M059J (cell line): ENCODE results near the gene ZMYND19. TPM values are rescaled to one million over a fixed set of nuclear protein-coding genes. Genes with fewer than 3 reads are reported as not detected.
"Not testable (repeated sequence)": the region's sequence is repeated elsewhere in the genome, so short reads cannot be mapped to it uniquely, and the experiment has no call there.

Experiments
- DNase-seq: peaks from one replicate; pipeline ENCODE4 v3.0.0-alpha.2; 2012; ENCODE audit warnings: low read depth
- total RNA-seq: library from RNA; depleted of rRNA; stranded (reverse); fragments of >200 nt; shearing (Covaris generic); gene quantifications from 2 replicates; pipeline ENCODE4 v1.2.3, GENCODE V29; 2014

Gene ZMYND19
- total RNA-seq, 1 experiment from 2014 or later = 33.0 TPM

DNA sequence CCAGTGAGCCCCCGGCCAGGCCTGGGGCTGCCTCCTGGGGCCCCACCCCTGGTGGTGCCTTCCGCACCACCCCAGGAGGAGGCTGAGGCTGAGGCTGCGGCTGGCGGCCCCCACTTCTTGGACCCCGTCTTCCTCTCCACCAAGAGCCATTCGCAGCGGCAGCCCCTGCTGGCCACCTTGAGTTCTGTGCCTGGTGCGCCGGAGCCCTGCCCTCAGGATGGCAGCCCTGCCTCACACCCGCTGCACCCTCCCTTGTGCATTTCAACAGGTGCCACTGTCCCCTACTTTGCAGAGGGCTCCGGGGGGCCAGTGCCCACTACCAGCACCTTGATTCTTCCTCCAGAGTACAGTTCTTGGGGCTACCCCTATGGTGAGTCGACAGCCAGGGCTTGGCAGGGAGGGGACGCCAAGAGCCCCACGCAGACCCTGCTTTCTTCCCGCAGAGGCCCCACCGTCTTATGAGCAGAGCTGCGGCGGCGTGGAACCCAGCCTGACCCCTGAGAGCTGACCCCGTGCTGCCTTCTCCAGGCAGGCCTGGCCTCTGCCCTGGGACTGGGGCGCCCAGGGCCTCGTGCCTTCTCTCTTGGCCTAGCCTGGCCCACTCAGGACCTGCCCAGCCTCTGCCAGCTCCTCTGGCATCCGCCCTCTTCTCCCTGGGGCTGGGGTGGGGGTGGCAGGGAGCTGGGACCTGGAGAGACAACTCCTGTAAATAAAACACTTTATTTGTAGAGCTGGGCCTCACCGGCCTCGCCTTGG lies 24.5 kb upstream of the ZMYND19 start:
- DNase-seq = no peak

DNA sequence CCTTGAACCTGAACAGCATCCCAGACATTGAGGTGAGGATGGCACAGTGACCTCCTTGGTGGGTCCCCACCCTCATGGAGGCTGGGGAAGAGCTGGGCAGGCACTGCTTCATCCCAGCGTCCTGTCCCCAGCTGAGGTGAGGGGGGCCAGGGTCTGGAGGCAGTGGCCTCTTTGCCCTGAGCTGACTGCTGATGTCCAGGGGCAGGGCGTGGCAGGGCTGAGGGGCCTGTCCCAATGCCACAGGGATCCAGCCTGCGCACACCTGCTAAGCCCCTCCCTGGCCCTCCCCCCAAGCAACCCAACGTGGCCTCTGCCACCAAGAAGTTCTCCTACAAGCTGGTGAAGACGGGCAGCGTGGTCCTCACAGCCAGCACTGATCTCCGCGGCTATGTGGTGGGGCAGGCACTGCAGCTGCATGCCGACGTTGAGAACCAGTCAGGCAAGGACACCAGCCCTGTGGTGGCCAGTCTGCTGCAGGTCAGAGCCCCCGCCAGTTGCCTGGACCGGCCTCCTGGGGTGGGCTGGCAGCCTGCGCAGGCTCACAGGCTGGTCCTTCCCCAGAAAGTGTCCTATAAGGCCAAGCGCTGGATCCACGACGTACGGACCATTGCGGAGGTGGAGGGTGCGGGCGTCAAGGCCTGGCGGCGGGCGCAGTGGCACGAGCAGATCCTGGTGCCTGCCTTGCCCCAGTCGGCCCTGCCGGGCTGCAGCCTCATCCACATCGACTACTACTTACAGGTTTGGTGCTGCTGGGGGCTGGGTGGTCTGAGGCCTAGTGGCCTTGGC lies 23.6 kb upstream of the ZMYND19 start:
- no peak for DNase-seq

DNA sequence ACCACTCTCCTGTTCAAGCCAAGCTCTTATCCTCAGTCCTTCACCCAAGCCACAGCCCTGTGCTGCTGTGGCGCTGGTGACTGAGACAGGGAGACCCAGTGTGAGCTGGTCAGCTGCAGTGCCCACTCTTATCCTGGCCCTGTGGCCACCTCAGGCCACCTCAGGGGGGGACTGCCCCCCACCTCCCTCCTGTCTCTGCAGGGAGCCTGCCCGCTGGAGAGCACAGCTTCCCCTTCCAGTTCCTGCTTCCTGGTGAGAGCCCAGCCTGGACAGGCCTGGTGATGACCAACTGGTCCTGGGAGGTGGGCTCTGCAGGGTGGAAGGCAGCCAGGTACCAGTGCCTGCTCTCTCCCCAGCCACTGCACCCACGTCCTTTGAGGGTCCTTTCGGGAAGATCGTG lies 22.9 kb upstream of the ZMYND19 start:
- no peak for DNase-seq

DNA sequence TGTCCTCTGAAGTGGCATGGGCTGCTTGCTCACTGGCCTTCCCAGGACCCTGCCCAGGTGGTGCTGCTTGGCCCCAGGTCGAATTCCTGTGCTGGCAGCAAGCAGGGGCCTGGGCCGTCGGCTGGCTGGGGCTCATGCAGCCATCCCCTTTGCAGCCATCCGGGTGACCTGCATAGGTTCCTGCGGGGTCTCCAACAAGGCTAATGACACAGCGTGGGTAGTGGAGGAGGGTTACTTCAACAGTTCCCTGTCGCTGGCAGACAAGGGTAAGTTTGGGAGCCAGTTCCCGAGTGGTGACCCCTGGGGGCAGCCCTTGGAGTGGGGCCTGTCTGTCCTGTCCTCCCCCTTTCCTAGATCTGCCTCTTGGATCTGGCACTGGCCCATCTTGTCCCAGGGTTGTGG lies 22.4 kb upstream of the ZMYND19 start:
- DNase-seq = no peak

DNA sequence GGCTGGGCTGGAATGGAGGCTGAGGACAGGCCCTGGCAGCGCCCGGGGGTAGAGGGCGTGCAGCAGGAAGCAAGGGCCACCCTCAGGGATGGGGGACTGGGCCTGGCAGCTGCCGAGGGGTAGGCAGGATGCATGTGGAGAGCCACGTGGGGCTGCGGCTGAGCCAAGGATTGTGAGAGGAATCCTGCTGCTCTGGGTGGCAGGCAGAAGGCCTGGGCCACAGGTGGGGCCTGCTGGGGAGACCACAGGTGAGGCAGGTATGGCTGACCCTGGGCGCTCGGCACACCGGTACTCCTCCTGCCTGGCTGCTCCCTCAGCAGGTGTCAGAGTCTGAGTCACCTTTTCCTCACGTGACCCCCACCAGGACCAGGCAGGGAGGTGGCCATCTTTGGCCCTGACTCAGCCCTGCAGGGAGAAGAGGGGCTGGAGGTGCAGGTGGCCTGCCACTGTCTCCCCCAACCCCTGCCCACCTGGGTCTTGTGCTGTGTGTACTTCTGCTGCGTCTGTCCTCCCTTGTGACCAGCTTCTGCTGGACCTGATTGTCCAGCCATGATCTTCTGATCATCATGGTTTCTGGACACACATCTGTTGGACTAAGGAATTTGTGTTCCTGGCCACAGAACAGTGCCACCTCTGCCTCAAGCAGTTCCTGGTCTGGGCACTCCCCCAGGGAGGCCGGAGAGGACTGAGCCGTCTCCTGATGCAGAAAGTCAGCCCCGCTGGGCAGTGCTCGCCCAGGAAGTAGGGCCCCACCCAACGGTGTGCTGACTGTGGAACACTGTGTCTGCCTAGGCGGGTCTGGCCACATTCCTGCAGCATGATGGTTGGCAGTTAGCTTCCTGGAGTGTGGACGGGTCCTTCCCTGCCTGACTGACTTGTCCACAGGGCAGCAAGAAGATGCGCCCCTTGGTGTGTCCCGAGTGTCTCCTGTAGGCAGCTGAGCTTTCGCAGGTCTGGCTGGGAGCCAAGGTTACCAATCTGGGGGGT lies 21.6 kb upstream of the ZMYND19 start:
- DNase-seq = peak; percentile 94

DNA sequence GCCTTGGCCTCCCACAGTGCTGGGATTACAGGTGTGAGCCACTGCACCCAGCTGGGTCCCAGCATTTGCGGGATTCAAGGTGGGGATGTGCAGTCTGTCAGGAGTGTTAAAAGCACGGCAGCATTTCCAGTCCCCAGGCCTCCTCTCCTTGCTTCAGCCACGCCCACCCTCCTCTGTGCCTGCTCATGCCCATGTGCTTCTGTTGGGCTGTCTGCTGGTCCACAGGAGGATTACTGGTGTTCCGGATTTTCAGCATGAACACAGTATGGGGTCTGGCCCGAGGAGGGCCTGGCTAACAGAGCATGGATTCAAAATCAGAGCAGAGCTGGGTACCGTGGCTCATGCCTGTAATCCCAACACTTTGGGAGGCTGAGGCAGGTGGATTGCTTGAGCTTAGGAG lies 20.6 kb upstream of the ZMYND19 start:
- DNase-seq = no peak

DNA sequence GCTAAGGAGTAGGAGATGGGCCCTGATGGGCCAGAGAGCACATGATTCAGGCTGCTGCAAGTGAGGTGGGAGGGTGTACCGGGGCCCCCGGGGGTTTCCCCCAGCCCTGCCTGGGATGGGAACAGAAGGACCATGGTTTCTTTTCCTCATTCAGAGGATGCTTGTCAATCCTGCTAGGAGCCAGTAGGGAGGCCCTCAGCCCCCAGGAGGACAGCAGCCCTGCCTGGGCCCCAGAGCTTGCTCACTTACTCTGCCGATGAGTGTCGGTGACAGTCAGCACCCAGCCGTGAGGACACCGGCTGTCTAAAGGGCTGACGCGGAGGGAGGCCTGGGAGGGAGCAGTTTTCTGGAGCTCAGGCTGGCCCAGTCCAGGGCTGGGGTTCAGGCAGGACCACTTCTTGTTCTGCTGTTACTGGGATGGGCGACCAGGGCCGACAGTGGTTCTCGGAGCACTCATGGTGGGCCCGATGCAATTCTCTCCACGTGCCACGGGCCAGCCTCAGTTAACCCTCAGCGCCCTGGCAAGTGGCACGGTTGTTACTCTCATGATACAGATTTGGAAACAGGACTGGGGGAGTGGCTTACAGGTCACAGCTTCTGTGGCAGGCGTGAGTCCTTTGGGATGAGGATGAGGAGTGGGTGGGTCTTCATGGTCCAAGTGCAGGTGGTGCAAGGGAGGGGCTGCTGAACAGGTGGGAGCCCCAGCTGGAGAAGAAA lies 17.0 kb upstream of the ZMYND19 start:
- DNase-seq = no peak

DNA sequence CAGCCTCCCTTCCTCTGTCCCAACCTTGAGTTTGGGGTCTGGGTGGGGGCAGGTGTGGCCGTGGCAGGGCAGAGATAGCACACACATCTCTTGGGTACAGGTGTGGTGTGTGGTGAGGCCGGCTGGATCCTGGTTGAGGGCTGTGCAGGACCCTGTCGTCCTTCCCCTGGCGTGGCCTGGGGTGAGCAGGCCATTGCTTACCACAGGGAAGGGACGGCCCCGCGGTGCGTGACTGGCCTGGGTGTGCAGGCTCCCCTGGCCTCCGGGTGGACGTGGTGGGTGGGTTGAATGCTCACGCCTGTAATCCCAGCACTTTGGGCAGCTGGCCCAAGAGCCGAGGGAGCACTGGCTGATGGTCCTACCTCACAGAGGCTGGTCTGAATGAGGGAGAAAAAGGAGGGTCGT lies 16.4 kb upstream of the ZMYND19 start:
- no peak for DNase-seq

DNA sequence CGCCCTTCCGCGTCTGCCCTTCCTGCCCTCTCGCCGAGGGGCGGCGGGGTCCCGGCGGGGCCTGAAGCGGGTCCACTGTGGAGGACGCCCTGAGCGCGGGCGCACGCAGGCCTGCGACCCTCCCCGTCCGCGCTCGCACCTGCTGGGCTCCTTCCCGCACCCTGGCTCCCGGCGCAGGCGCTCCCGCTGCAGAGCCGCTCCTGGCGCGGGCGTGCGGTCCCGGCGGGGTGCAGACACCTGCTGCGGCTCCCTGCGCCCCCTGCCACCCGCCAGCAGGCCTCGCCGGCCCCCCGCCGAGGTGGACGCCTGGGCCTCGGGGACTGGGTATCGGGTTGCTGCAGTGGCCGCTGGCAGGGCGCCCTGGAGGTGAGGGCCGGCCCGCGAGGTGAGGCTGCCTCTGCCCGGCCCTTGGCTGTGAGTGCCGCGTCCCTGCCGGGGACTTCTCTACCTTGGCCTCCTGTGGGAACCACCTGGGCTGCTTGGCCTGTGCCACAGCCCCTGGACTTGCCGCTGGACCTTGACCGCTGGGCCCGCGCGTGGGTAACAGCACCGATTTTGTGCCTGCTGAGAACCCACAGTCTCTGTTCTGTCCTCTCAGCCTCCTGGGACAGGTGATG lies 15.8 kb upstream of the ZMYND19 start:
- peak; percentile 40 for DNase-seq

DNA sequence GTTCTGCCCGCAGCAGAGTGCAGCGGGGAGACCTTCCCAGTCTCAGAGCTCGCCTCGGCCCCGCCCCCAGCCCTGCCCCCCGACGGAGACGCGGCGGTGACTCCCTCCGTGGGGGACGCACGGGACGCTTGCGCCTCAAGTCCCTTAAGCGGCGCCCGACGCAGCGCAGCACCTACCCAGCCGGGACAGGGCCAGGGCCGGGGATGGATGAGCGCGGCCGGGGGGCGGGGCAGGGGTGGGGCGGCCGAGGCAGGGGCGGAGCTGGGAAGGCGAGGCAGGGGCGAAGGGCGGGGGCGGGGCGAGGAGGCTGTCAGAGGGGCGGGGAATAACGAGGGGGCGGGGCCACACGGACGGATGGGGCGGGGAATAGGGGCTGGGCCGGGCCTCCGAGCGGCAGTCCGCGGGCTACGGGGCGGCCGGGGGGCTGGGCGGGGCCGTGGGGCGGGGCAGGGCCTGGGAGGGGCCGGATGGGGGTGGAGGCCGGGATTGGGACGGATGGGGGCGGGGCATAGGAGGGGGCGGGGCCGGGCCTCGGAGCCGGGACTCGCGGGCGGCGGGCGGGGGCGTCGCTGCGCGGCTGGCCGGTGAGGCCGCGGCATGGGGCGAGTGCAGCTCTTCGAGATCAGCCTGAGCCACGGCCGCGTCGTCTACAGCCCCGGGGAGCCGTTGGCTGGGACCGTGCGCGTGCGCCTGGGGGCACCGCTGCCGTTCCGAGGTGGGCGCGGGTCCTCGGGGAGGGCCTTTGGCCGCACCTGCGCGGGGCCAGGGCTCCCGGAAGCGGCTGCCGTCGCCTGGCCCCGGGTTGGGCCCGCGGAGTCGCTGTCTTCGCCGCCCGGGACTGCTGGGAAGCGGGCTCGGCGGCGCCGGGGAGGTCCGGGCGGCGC lies 15.1 kb upstream of the ZMYND19 start, which contains the start of gene ARRDC1:
Gene ARRDC1 (plus strand): TSS at position 566 of the 884 bp plus-strand sequence. CDS start 32 bp downstream, at position 598.
- DNase-seq = peak; percentile 90

DNA sequence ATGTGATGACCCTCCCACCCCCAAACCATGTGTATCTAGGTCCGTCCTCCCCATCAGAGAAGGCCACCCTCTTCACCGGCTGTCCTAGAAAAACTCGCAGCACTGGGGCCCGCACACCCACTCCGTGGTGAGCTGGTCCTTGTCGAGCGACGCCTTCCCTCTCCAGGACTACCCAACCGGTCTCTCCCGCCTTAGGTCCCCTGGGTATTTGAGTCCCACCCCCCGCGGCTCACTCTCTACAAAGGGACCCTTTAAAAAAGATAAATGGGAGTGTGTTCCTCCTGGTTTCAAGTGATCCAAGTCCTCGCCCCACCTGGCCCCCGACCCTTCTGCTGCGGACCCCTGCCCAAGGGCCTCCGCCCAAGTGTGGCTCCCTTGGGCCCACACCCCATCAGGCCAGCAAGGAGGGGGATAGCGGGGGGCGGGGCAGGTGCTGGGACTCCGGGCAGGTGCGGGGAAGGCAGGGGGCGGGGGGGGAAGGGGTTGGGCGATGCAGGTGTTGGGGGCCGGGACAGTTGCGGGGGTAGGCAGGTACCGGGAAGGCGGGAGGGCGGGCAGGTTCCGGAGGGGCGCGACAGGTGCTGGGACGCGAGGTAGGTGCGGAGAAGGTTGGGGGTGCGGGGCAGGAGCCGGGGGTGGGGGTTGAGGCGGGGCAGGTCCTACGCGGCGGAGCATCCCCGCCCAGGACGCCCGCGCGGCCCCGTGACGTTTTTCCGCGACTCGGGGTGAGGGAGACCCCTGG lies 14.2 kb upstream of the ZMYND19 start:
- no peak for DNase-seq

DNA sequence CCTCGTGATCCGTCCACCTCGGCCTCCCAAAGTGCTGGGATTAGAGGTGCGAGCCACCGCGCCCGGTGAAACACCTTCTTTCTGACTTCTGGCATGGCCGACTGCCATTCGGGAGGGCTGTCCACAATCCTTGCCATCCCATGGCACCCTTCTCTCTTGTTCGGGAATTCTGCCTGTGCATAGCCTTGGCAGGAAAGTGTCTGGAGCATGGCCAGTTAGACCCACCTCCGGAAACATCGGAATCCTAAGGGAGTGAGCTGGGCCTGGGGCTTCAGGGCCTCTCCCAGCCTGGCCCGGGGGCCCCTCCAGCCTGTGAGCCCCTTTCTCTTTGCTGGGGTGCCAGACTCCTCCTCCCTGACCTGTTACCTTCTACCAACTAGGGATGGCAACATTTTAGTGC lies 13.6 kb upstream of the ZMYND19 start:
- no peak for DNase-seq

DNA sequence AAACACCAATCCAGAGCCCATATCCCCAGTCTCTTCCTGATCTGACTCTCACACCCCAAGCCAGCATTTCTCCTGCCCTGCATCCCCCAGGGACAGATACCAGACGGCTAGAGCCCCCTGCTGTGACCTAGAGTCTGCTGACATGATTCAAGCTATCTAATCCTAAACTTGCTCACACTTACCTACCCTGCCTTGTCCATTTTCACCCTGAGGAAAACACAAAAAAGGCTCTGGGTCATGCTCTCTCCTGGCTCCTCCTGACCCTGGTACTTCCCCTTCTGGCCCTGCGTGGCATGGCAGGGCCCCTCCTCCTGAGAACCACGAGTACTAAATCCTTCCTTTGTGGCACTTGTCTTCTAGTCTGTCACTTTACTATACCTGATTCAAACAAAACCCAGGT lies 12.3 kb upstream of the ZMYND19 start:
- no peak for DNase-seq

DNA sequence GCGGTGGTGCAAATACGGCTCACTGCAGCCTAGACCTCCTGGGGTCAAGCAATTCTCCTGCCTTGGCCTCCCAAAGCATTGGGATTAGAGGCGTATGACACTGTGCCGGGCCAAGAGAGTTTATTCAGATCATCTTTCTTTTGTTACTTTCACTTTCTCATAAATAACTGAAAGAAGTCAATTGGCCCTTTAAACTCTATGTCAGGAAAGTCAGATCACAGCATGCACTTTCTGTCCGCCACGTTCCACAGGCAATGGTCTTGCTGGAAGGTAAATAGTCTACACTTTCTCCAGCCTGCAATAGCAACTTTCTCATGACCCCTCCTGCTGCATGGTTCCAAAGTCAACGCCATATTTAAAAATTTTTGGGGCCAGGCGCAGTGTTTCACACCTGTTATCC lies 8.6 kb upstream of the ZMYND19 start:
- DNase-seq = no peak

DNA sequence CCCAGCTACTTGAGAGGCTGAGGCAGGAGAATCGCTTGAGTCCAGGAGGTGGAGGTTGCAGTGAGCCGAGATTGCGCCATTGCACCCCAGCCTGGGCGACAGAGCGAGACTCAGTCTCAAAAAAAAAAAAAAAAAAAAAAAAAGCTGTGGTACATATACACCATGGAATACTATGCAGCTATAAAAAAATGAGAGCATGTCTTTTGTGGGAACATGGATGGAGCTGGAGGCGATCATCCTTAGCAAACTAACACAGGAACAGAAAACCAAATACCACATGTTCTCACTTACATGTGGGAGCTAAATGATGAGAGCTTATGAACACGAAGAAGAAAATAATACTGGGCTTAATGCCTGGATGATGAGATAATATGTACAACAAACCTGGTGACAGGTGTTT lies 6.3 kb upstream of the ZMYND19 start:
- not testable (repeated sequence) for DNase-seq

DNA sequence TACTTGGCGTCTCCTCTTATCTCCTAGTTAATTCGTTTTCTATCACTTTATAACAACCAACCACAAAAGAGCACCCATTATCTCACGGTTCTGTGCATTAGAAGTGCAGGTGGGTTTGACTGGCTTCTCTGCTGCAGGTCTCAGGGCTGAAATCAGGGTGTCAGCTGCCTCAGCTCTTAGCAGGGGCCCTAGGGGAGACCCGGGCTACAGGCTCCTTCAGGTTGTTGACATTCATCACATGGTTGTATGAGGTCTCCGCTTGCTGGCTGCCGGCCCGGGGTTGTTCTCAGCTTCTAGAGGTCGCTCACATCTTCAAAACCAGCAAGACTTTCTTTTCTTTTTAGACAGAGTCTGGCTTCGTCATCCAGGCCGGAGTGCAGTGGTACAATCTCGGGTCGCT lies 2.9 kb upstream of the ZMYND19 start:
- no peak for DNase-seq

DNA sequence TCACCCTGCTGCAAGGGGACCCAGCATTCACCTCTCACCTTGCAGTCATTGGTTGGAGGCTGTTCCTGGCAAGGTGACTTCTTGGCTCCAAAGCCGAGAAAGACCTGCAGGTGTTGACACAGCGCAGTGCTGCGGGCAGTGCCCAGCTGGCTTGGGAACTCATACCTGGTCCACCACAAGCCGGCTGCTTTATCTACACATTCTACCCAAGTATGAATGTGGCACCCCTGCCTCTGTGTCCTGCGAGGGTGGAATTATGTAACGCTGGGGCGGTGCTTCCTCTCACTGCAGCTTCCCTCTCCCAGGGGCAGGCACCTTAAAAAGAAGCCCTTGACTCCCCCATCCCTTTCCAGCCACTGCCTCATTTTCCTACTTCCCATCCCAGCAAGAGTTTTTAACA lies 2.5 kb upstream of the ZMYND19 start:
- DNase-seq = no peak

DNA sequence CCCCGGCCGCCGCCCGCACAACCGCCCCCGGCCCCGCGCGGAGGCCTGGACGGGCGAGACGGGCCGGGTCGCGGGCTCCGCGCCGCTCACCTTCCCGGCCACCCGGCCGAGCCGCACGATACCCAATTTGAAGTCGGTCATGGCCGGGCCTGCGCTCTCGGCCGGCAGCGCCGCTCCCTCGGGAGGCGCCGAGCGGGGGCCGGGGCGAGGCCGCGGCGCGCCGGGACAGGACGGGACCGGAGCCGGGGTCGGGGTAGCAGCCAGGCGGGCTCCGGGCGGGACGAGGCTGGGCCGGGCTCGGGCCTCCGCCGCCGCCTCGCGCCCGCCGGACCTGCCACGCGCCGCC lies 216 bp downstream of the ZMYND19 start:
- DNase-seq = no peak

DNA sequence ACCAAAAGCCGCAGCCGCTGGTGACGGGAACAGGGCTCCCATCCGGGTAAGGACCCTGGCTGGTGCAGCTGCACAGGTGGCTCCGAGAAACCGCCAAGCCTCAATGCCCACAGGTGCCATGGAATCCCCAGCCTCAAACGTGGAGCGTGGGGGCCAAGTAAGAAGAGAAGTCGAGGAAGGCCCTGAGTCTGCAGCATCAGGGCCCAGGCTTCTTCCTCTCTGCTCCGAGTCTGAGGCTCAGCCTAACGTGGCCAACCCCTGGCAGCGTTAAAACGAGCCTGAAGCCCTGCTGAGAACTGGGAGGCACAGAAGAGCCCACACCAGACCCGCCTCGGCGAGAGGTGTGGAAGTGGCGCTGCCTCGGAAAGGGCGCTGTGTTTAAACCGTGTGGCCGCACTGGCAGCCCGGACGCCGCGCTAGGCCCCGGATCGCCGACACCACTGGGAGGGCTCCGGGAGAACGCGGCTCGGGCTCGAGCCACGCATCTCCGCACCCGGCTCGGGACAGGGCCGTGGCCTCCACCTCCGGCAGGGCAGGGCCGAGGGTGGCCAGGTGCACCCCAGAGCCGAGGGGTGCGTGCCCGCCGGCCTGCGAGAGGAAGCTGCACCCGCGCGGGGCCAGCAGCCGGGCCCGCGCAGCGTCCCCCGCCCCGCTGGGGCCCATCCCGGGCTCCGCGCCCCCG lies 730 bp downstream of the ZMYND19 start:
- no peak for DNase-seq
